IMR-90 (cell line): ENCODE results near the gene FKBP1B. TPM values are rescaled to one million over a fixed set of nuclear protein-coding genes. Genes with fewer than 3 reads are reported as not detected.
A peak's percentile ranks its signal among the peaks of the same experiment; 100 is the strongest.

Experiments used
- ATAC-seq: fragments of 200-7000 bp; cut with Tn5 transposase; 2 replicates; pipeline ENCODE4 v1.9.1; 2020; ENCODE audit warnings: low read depth, mild to moderate bottlenecking, moderate library complexity
- BruUV-seq: library from RNA; stranded (reverse); fragments of 400-500 nt; replicated peaks from 2 replicates; lab custom pipeline; 2021; lab: Mats Ljungman, UMichigan
- CTCF ChIA-PET: fragments of 300-600 bp; formaldehyde crosslinking; extraction: SDS; loops from one replicate; lab custom pipeline; 2021; ENCODE audit warnings: antibody characterized with exemption; lab: Yijun Ruan, JAX
- POLR2A ChIA-PET: fragments of 300-600 bp; sonication (Branson Sonifier 250); formaldehyde crosslinking; loops from one replicate; lab custom pipeline; 2022; ENCODE audit warnings: antibody characterized with exemption; ENCODE audit not compliant: unreplicated experiment; lab: Charles Lee
- DNase-seq: peaks from one replicate; pipeline ENCODE4 v3.0.0; 2013
- H2AFZ ChIP-seq: replicated peaks from 2 replicates; pipeline ENCODE3; 2013; ENCODE audit warnings: low read length, mild to moderate bottlenecking; ENCODE audit not compliant: poor library complexity
- H2AK5ac ChIP-seq: 2 replicates; pipeline ENCODE4 v1.6.1; 2013; ENCODE audit warnings: low read depth, low read length, inconsistent platforms
- H2AK9ac ChIP-seq: replicated peaks from 2 replicates; pipeline ENCODE3; 2013; ENCODE audit warnings: mild to moderate bottlenecking, low read depth, low read length, moderate library complexity; ENCODE audit not compliant: poor library complexity
- H2BK120ac ChIP-seq: 2 replicates; pipeline ENCODE4 v1.6.1; 2013; ENCODE audit warnings: low read depth, low read length, inconsistent platforms
- H2BK15ac ChIP-seq: 3 replicates; pipeline ENCODE4 v1.6.1; 2013; ENCODE audit warnings: low read depth, low read length, inconsistent platforms
- H2BK20ac ChIP-seq: 2 replicates; pipeline ENCODE4 v1.6.1; 2013; ENCODE audit warnings: low read depth, mild to moderate bottlenecking, inconsistent platforms, low read length, moderate library complexity
- H2BK5ac ChIP-seq: 2 replicates; pipeline ENCODE4 v1.6.1; 2013; ENCODE audit warnings: mild to moderate bottlenecking, low read depth, low read length, inconsistent platforms; ENCODE audit not compliant: poor library complexity, severe bottlenecking
- H3K14ac ChIP-seq: replicated peaks from 2 replicates; pipeline ENCODE4 v1.6.1; 2013; ENCODE audit warnings: low read depth, low read length, inconsistent platforms
- H3K18ac ChIP-seq: 2 replicates; pipeline ENCODE4 v1.6.1; 2013; ENCODE audit warnings: low read depth, low read length, control low read depth
- H3K23ac ChIP-seq: 2 replicates; pipeline ENCODE4 v1.6.1; 2013; ENCODE audit warnings: low read depth, low read length, inconsistent platforms
- H3K27ac ChIP-seq: 2 replicates; pipeline ENCODE4 v1.5.1; 2013; ENCODE audit warnings: mild to moderate bottlenecking, control low read depth, low read length; ENCODE audit not compliant: insufficient read depth
- H3K27me3 ChIP-seq: 2 replicates; pipeline ENCODE4 v1.6.1; 2013; ENCODE audit warnings: low read length; ENCODE audit not compliant: control insufficient read depth, insufficient read depth
- H3K36me3 ChIP-seq: 2 replicates; pipeline ENCODE4 v1.6.1; 2013; ENCODE audit warnings: low read length, mixed read lengths; ENCODE audit not compliant: control insufficient read depth, insufficient read depth
- H3K4ac ChIP-seq: 2 replicates; pipeline ENCODE4 v1.6.1; 2013; ENCODE audit warnings: low read depth, low read length, inconsistent platforms
- H3K4me1 ChIP-seq: 2 replicates; pipeline ENCODE4 v1.6.1; 2013; ENCODE audit warnings: low read length, mixed read lengths; ENCODE audit not compliant: control insufficient read depth, insufficient read depth
- H3K4me2 ChIP-seq: 2 replicates; pipeline ENCODE4 v1.6.1; 2013; ENCODE audit warnings: low read depth, mild to moderate bottlenecking, control low read depth, low read length, moderate library complexity
- H3K4me3 ChIP-seq: 2 replicates; pipeline ENCODE4 v1.5.1; 2013; ENCODE audit warnings: low read depth, mild to moderate bottlenecking, control low read depth, low read length, moderate library complexity; ENCODE audit not compliant: insufficient read depth
- H3K56ac ChIP-seq: 2 replicates; pipeline ENCODE4 v1.6.1; 2013; ENCODE audit warnings: low read length, inconsistent platforms; ENCODE audit not compliant: insufficient read depth; ENCODE audit errors: extremely low read depth
- H3K79me1 ChIP-seq, 2 experiments: 2 replicates each; pipeline ENCODE4 v1.6.1; 2013; ENCODE audit warnings: low read length in 2 of 2, inconsistent platforms in 1 of 2, low read depth in 1 of 2
- H3K9ac ChIP-seq: 2 replicates; pipeline ENCODE4 v1.6.1; 2013; ENCODE audit warnings: low read depth, low read length, control low read depth
- H3K9me1 ChIP-seq: 2 replicates; pipeline ENCODE4 v1.6.1; 2013; ENCODE audit warnings: low read length, inconsistent platforms; ENCODE audit not compliant: insufficient read depth
- H3K9me3 ChIP-seq: 2 replicates; pipeline ENCODE4 v1.6.1; 2013; ENCODE audit warnings: low read length; ENCODE audit not compliant: control insufficient read depth, insufficient read depth
- H4K20me1 ChIP-seq: 2 replicates; pipeline ENCODE4 v1.6.1; 2013; ENCODE audit warnings: low read length, inconsistent platforms; ENCODE audit not compliant: insufficient read depth
- H4K5ac ChIP-seq: 2 replicates; pipeline ENCODE4 v1.6.1; 2013; ENCODE audit warnings: mild to moderate bottlenecking, low read depth, low read length, control low read depth
- H4K8ac ChIP-seq, 2 experiments: 2 replicates each; pipeline ENCODE4 v1.6.1; 2013; ENCODE audit warnings: low read depth in 2 of 2, low read length in 2 of 2, control low read depth in 1 of 2, inconsistent platforms in 1 of 2
- H4K91ac ChIP-seq: 2 replicates; pipeline ENCODE4 v1.6.1; 2013; ENCODE audit warnings: low read depth, low read length, inconsistent platforms; ENCODE audit not compliant: insufficient read depth
- BHLHE40 ChIP-seq: fragments of 150-350 bp; IDR thresholded peaks from 2 replicates; pipeline ENCODE4 v1.6.1; 2016; ENCODE audit warnings: mild to moderate bottlenecking, low read depth, low read length
- CEBPB ChIP-seq: IDR thresholded peaks from 2 replicates; pipeline ENCODE4 v1.6.1; 2012; ENCODE audit warnings: low read depth, low read length, improper control_type of control experiment
- CHD1 ChIP-seq: IDR thresholded peaks from 2 replicates; pipeline ENCODE4 v1.6.1; 2012; ENCODE audit warnings: low read depth, low read length, improper control_type of control experiment
- FOS ChIP-seq: fragments of 150-350 bp; IDR thresholded peaks from 2 replicates; pipeline ENCODE4 v1.6.1; 2016; ENCODE audit warnings: low read depth, low read length
- MAFK ChIP-seq: IDR thresholded peaks from 2 replicates; pipeline ENCODE4 v1.6.1; 2012; ENCODE audit warnings: low read depth, low read length, improper control_type of control experiment
- MAZ ChIP-seq: IDR thresholded peaks from 2 replicates; pipeline ENCODE4 v1.6.1; 2012; ENCODE audit warnings: low read depth, mild to moderate bottlenecking, low read length, improper control_type of control experiment, moderate library complexity, borderline replicate concordance
- MXI1 ChIP-seq: IDR thresholded peaks from 2 replicates; pipeline ENCODE4 v1.6.1; 2012; ENCODE audit warnings: low read depth, mild to moderate bottlenecking, low read length, moderate library complexity, borderline replicate concordance
- NFE2L2 ChIP-seq: fragments of 150-350 bp; IDR thresholded peaks from 2 replicates; pipeline ENCODE4 v1.6.1; 2016; ENCODE audit warnings: low read depth, mild to moderate bottlenecking, low read length
- POLR2A ChIP-seq: IDR thresholded peaks from 2 replicates; pipeline ENCODE4 v1.6.1; 2012; ENCODE audit warnings: mild to moderate bottlenecking, low read depth, low read length
- RAD21 ChIP-seq: IDR thresholded peaks from 2 replicates; pipeline ENCODE4 v1.6.1; 2012; ENCODE audit warnings: low read length, improper control_type of control experiment
- RCOR1 ChIP-seq: IDR thresholded peaks from 2 replicates; pipeline ENCODE4 v1.6.1; 2012; ENCODE audit warnings: mild to moderate bottlenecking, low read length, improper control_type of control experiment; ENCODE audit not compliant: insufficient replicate concordance
- RFX5 ChIP-seq: IDR thresholded peaks from 2 replicates; pipeline ENCODE4 v1.8.0; 2012; ENCODE audit warnings: low read depth, mild to moderate bottlenecking, low read length, moderate library complexity
- SMC3 ChIP-seq: fragments of 150-350 bp; IDR thresholded peaks from 2 replicates; pipeline ENCODE4 v1.6.1; 2016; ENCODE audit warnings: low read depth, mild to moderate bottlenecking, antibody characterized with exemption, low read length, moderate library complexity
- WGBS, 2 experiments: methylation state at CpG; one replicate each; pipeline versions ENCODE4 v1.1.5 to v1.1.7; 2013; ENCODE audit warnings: missing lambda C conversion rate in 2 of 2; ENCODE audit not compliant: insufficient read length in 1 of 2; ENCODE audit errors: extremely low coverage in 2 of 2; 5-methylcytosine and 5-hydroxymethylcytosine counted together
- dilution Hi-C: fragments of 300-500 bp; cut with HindIII; formaldehyde crosslinking; loops from one replicate; pipeline ENCODE4 v1.14.3; 2018; ENCODE audit warnings: low sequenced_read_pairs; ENCODE audit not compliant: unreplicated experiment
- in situ Hi-C: fragments of 300-500 bp; cut with MboI; formaldehyde crosslinking; loops from 3 replicates; pipeline ENCODE4 v1.14.3; 2019; ENCODE audit warnings: low sequenced_read_pairs, inconsistent platforms, mixed read lengths
- intact Hi-C: fragments of 100-400 bp; cut with micrococcal nuclease; formaldehyde crosslinking; loops from 2 replicates; pipeline ENCODE4 v1.10.0; 2022
- polyA plus RNA-seq, 3 experiments: library from polyadenylated mRNA; depleted of rRNA; stranded (reverse); fragments of >200 nt; gene quantifications; 2 replicates each; pipeline ENCODE4 v1.2.3, GENCODE V29; 2012; ENCODE audit warnings: low replicate concordance in 1 of 3
- total RNA-seq: library from RNA; depleted of rRNA; stranded (reverse); fragments of >200 nt; gene quantifications from 2 replicates; pipeline ENCODE4 v1.2.3, GENCODE V29; 2012
- TF ChIP-seq, protein P1 (sequence below): conservative IDR thresholded peaks from 2 replicates; pipeline ENCODE4 v1.5.1; 2012; ENCODE audit warnings: mild to moderate bottlenecking, low read depth, low read length, improper control_type of control experiment
- TF ChIP-seq, protein P2 (sequence below): fragments of 150-350 bp; IDR thresholded peaks from 2 replicates; pipeline ENCODE4 v1.6.1; 2017; ENCODE audit warnings: mild to moderate bottlenecking, antibody characterized with exemption, low read length, low read depth

The FKBP1B gene
- total and polyA plus RNA-seq, 2 of the 4 experiments (the other 2 are of a cell fraction) = 10.2 to 15.1 TPM

DNA sequence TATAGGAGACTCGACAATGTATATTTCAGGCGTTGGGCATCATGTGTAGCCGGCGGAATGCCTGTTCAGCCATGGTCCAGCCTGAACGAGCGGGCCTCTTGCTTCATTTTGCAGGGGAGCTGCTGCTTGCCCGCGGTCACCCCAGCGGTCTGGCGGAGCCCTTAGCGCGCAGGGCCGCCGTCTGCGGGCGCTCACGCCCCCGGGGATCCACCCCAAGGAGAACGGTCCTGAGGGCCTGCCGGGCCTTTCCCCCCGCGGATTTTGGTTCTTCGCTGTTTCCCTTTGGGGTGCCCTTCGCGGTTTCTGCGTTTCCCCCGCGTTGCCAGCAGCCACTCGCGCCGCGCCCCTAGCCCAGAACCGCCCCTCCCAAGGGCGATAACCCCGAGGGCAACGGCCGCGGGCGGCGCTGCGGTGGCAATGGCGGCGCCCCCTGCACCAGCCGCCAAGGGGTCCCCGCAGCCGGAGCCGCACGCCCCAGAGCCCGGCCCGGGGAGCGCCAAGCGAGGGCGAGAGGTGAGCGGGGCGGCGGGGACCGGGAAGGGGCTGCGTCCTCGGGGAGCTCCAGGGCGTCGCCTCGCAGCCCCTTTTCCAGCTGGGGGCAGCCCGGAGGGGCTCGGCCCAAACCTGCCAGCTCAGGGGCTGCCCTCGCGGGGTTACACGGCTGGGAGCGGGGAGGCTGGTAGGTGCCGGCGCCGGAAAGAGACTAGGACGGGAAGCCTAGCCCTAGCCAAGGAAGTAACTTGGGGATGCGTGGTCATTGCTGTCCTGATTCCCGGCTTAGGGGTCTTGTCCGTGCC, 39.7 kb upstream of the FKBP1B start, which contains the start of gene MFSD2B:
Gene MFSD2B, plus strand, starts transcription at position 406 of the 797 bp plus-strand sequence. Its CDS starts 12 bp downstream, at position 418.
- in situ Hi-C loops (no loop called here), dilution Hi-C loops (no loop called here), intact Hi-C loops (no loop called here)
- peak within 1 kb of the TSS; percentile 39; the same call in 1 of the 2 replicates for H3K4ac ChIP-seq
- H2AK5ac ChIP-seq = no peak within 1 kb of the TSS; the same call in 1 of the 2 replicates
- H3K23ac ChIP-seq = no peak within 1 kb of the TSS
- H2BK5ac ChIP-seq = no peak within 1 kb of the TSS
- peak within 1 kb of the TSS; percentile 87 for H2AFZ ChIP-seq
- DNase-seq (no peak), ATAC-seq (peak; percentile 62)
- no peak within 1 kb of the TSS for H3K9ac ChIP-seq
- H3K4me1 ChIP-seq = peaks cover 1% of the 10 kb centered on the region
- H3K14ac ChIP-seq = no peak within 1 kb of the TSS
- no peaks in the 10 kb centered on the region for H4K20me1 ChIP-seq
- no peak within 1 kb of the TSS for H2BK120ac ChIP-seq
- ChIA-PET CTCF (no interaction called here), POLR2A (no interaction called here)
- no peak within 1 kb of the TSS; the same call in 1 of the 2 replicates for H3K27ac ChIP-seq
- H3K9me3 ChIP-seq = no peaks in the 10 kb centered on the region
- H2AK9ac ChIP-seq = peak within 1 kb of the TSS; percentile 44
- no peak within 1 kb of the TSS for H2BK15ac ChIP-seq
- H3K18ac ChIP-seq = no peak within 1 kb of the TSS
- no peaks in the 10 kb centered on the region; a peak in 1 of 4 replicates for H3K79me1 ChIP-seq
- H4K8ac ChIP-seq = peak within 1 kb of the TSS in 1 of 2 experiments; percentile 26; a peak in 1 of 4 replicates
- no peaks in the 10 kb centered on the region for H3K36me3 ChIP-seq
- H4K91ac ChIP-seq = 0 out of 2 replicates have a peak within 1 kb of the TSS, but pooled peaks have one; percentile 44
- peak within 1 kb of the TSS; percentile 22 for H3K4me3 ChIP-seq
- no peak within 1 kb of the TSS for H3K56ac ChIP-seq
- whole genome bisulfite sequencing, 2 experiments = 11% methylated on average over 61 of the region's 75 CpGs; no CpG with 5 or more reads in 1 of the 2 experiments
- no peak within 1 kb of the TSS for H2BK20ac ChIP-seq
- no peak within 1 kb of the TSS; the same call in 1 of the 2 replicates for H4K5ac ChIP-seq
- peaks cover 11% of the 10 kb centered on the region for H3K9me1 ChIP-seq
- H3K27me3 ChIP-seq = peaks cover 8% of the 10 kb centered on the region
- H3K4me2 ChIP-seq = peak within 1 kb of the TSS; percentile 60; the same call in 1 of the 2 replicates
- no TSS peak for BruUV-seq
- TF ChIP-seq, protein P1, sequence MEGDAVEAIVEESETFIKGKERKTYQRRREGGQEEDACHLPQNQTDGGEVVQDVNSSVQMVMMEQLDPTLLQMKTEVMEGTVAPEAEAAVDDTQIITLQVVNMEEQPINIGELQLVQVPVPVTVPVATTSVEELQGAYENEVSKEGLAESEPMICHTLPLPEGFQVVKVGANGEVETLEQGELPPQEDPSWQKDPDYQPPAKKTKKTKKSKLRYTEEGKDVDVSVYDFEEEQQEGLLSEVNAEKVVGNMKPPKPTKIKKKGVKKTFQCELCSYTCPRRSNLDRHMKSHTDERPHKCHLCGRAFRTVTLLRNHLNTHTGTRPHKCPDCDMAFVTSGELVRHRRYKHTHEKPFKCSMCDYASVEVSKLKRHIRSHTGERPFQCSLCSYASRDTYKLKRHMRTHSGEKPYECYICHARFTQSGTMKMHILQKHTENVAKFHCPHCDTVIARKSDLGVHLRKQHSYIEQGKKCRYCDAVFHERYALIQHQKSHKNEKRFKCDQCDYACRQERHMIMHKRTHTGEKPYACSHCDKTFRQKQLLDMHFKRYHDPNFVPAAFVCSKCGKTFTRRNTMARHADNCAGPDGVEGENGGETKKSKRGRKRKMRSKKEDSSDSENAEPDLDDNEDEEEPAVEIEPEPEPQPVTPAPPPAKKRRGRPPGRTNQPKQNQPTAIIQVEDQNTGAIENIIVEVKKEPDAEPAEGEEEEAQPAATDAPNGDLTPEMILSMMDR = no peak
- TF ChIP-seq CEBPB (no peak), SMC3 (no peak), CHD1 (no peak), POLR2A (no peak), RCOR1 (no peak), MAFK (no peak), MAZ (no peak), RAD21 (no peak), RFX5 (no peak), FOS (no peak), BHLHE40 (no peak), NFE2L2 (no peak), MXI1 (no peak)
- TF ChIP-seq, protein P2, sequence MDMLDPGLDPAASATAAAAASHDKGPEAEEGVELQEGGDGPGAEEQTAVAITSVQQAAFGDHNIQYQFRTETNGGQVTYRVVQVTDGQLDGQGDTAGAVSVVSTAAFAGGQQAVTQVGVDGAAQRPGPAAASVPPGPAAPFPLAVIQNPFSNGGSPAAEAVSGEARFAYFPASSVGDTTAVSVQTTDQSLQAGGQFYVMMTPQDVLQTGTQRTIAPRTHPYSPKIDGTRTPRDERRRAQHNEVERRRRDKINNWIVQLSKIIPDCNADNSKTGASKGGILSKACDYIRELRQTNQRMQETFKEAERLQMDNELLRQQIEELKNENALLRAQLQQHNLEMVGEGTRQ = no peak
